Measurements from ENCODE around the gene BRD9. TPM values are rescaled to one million over a fixed set of nuclear protein-coding genes. Genes with fewer than 3 reads are reported as not detected.
A peak's percentile ranks its signal among the peaks of the same experiment; 100 is the strongest.

Gene BRD9
- total and polyA plus RNA-seq, 8 donors, result 37.9 to 60.6 (median 48.1) TPM

DNA sequence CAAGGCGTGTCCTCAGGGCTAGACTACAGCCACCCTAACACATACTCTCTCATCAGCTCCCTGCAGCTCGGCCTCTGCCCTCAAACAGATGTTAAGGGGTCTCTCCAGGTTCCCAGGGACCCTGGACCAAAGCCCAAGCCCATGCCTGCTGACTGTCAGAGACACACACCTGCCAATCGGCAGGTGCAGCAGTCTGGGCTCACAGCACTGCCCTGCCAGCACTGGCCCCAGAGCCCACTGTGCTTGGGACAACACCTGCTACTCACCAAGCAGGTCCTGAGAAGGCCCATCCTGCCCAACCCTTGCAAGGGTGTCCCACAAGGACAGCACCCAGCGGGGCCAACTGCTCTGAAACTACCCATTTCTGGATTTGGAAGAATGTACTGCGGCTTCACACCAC is 21.6 kb downstream of the BRD9 start:
- no peak overlapping the region for H3K4me3 ChIP-seq
- no peaks in the 10 kb centered on the region for H3K9me3 ChIP-seq
- no peak overlapping the region for H3K27ac ChIP-seq
- peak in 1 of 4 donors; percentile 20 for DNase-seq
- H3K36me3 ChIP-seq, result peaks cover 0 to 100% of the 10 kb centered on the region in 2 donors
- H3K4me1 ChIP-seq, result no peaks in the 10 kb centered on the region
- TF ChIP-seq, protein P1, sequence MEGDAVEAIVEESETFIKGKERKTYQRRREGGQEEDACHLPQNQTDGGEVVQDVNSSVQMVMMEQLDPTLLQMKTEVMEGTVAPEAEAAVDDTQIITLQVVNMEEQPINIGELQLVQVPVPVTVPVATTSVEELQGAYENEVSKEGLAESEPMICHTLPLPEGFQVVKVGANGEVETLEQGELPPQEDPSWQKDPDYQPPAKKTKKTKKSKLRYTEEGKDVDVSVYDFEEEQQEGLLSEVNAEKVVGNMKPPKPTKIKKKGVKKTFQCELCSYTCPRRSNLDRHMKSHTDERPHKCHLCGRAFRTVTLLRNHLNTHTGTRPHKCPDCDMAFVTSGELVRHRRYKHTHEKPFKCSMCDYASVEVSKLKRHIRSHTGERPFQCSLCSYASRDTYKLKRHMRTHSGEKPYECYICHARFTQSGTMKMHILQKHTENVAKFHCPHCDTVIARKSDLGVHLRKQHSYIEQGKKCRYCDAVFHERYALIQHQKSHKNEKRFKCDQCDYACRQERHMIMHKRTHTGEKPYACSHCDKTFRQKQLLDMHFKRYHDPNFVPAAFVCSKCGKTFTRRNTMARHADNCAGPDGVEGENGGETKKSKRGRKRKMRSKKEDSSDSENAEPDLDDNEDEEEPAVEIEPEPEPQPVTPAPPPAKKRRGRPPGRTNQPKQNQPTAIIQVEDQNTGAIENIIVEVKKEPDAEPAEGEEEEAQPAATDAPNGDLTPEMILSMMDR (IDR thresholded peaks at IDR 0.05), result no peak
- H3K27me3 ChIP-seq, result no peaks in the 10 kb centered on the region
- intact Hi-C loops (cut with DNase I), result no loop called here
- ATAC-seq, result no peak

DNA sequence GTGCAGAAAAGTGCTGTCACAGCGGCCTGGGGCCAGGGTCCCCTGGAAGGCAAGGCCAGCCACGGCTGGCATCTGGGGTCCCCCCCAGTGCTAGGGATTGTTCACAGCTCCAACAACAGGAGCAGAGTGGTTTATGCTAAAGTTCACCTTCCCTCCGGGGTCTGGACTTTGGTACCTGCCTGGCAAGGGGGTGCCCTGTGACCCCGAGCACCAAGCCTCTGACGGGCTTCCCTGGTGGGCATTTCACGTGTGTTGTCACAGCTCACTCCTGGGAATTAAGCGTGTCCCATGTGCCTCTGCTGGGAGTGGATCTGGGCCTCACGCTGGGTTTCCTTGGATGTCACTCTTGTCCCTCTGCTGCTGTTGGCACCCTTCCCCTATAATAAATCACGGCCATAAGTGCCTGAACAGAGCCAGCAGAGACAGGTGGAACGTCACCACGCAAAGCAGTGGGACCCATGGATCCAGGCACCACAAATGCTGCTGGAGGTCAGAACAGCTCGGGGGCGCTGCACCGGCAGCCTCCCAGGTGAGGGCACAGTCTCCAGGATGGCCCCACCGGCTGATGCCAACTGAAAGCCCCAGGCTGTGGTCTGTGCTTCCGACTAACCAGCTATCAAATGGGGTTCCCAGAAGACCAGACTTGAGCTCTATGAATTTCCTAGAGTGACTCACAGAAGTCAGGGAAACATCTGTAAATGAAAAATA is 24.0 kb downstream of the BRD9 start:
- H3K27ac ChIP-seq, result no peak overlapping the region
- intact Hi-C loops (cut with DNase I), result no loop called here
- TF ChIP-seq, protein P1 (IDR thresholded peaks at IDR 0.05), result no peak
- ATAC-seq (no peak), DNase-seq (peak in 1 of 4 donors; percentile 53)
- H3K27me3 ChIP-seq, result no peaks in the 10 kb centered on the region
- no peaks in the 10 kb centered on the region for H3K9me3 ChIP-seq
- H3K4me1 ChIP-seq, result no peaks in the 10 kb centered on the region
- H3K36me3 ChIP-seq, result peaks cover 0 to 100% of the 10 kb centered on the region in 2 donors
- no peak overlapping the region for H3K4me3 ChIP-seq

DNA sequence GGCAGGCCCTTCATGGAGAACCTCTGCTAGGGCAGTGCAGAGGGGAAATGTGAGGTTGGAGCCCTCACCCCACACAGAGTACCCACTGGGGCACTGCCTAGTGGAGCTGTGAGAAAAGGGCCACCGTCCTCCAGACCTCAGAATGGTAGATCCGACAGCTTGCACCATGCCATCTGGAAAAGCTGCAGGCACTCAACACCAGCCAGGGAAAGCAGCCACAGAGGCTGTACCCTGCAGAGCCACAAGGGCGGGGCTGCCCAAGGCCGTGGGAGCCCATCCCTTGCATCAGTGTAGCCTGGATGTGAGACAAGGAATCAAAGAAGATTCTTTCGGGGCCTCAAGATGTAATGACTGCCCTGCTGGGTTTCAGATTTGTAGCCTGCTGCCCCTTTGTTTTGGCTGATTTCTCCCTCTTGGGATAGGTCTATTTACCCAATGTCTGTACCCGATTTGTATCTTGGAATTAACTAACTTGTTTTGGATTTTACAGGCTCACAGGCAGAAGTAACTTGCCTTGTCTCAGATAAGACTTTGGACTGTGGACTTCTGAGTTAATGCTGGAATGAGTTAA is 25.2 kb downstream of the BRD9 start:
- no peaks in the 10 kb centered on the region for H3K4me1 ChIP-seq
- DNase-seq (peak in 1 of 4 donors; percentile 49), ATAC-seq (no peak)
- no peak overlapping the region for H3K27ac ChIP-seq
- intact Hi-C loops (cut with DNase I), result no loop called here
- no peaks in the 10 kb centered on the region for H3K27me3 ChIP-seq
- H3K36me3 ChIP-seq, result peaks cover 0 to 100% of the 10 kb centered on the region in 2 donors
- H3K9me3 ChIP-seq, result no peaks in the 10 kb centered on the region
- no peak overlapping the region for H3K4me3 ChIP-seq
- TF ChIP-seq, protein P1 (IDR thresholded peaks at IDR 0.05), result no peak

DNA sequence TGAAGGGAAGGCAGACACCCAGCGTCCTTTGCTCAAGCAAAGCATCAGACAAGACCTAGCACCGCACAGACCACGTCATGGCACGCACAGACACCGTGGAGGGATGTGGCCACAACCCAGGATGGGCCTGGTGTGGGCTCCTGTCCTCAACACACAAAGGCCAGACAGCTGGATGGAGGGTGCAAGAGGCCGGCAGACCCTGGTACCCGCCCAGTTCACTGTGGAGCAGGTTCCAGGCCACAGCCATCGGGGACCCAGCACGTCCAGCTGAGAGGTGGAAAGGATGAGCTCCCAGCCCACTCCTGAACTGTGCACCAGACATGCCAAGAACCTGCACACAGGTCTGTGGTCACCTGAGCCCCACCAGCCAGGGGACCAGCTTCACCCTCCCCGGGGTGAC is 26.8 kb downstream of the BRD9 start:
- intact Hi-C loops (cut with DNase I), result no loop called here
- TF ChIP-seq, protein P1 (IDR thresholded peaks at IDR 0.05), result no peak
- Histone ChIP-seq H3K4me3 (no peak overlapping the region), H3K27ac (no peak overlapping the region), H3K4me1 (no peaks in the 10 kb centered on the region), H3K27me3 (no peaks in the 10 kb centered on the region), H3K36me3 (peaks cover 0 to 90% of the 10 kb centered on the region in 2 donors), H3K9me3 (no peaks in the 10 kb centered on the region)
- ATAC-seq, result no peak
- peak in 1 of 4 donors; percentile 43 for DNase-seq

DNA sequence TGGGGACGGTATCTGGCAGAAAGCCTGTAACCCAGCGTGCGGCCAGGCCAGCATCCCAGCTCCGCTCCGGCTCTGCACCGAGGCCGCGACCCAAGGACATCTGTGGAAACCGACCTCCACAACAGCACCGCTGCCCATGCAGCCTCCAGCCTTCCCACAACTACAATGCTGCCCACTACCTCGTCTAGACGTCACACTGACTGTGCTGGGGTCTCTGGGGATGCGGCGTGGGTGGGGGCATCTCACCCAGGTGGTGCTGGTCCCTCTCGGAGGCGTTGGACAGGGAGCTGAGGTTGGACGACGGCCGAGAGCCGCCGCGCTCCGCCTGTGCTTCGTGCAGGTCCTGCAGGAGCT is 27.5 kb downstream of the BRD9 start:
- H3K36me3 ChIP-seq, result peaks cover 0 to 83% of the 10 kb centered on the region in 2 donors
- no peaks in the 10 kb centered on the region for H3K27me3 ChIP-seq
- no peaks in the 10 kb centered on the region for H3K9me3 ChIP-seq
- H3K4me3 ChIP-seq, result no peak overlapping the region
- intact Hi-C loops (cut with DNase I), result no loop called here
- H3K27ac ChIP-seq, result no peak overlapping the region
- TF ChIP-seq, protein P1 (IDR thresholded peaks at IDR 0.05), result no peak
- DNase-seq, result peak in 1 of 4 donors; percentile 72
- ATAC-seq, result no peak
- no peaks in the 10 kb centered on the region for H3K4me1 ChIP-seq
